Measurements from ENCODE around the gene NRTN.

NRTN gene

GRCh38 chr19:5800361-5801270 lies 4.3 kb upstream of the NRTN start:
- Histone ChIP-seq H3K9me3 (ENCODE audit: insufficient read depth, low read depth, low read length) (no peaks in the 10 kb centered on the region), H3K27me3 (ENCODE audit: insufficient read depth, low read length, poor library complexity, severe bottlenecking) (no peaks in the 10 kb centered on the region), H3K79me2 (ENCODE audit: insufficient read depth, low read length) (no peaks in the 10 kb centered on the region), H3K4me1 (ENCODE audit: insufficient read depth, low read length, poor library complexity, severe bottlenecking) (peaks cover 5% of the 10 kb centered on the region), H3K4me3 (ENCODE audit: low read length, poor library complexity, severe bottlenecking) (no peak overlapping the region), H4K20me1 (ENCODE audit: insufficient read depth, low read length, poor library complexity, severe bottlenecking) (no peaks in the 10 kb centered on the region), H2AFZ (ENCODE audit: low read length) (no peak overlapping the region), H3F3A (ENCODE audit: low read depth) (no peaks in the 10 kb centered on the region), H3K9me2 (replicated peaks; ENCODE audit: low read depth, low read length) (no peaks in the 10 kb centered on the region), H3K9ac (ENCODE audit: low read depth, low read length, poor library complexity, severe bottlenecking) (no peak overlapping the region), H3K36me3 (ENCODE audit: insufficient read depth, low read length) (no peaks in the 10 kb centered on the region), H3K4me2 (ENCODE audit: low read depth, low read length, poor library complexity, severe bottlenecking) (no peak overlapping the region)
- TF ChIP-seq CTCF (conservative IDR thresholded peaks at IDR 0.05; ENCODE audit: low read length) (no peak), EZH2phosphoT487 (IDR thresholded peaks at IDR 0.05; ENCODE audit: borderline replicate concordance) (no peak)

GRCh38 chr19:5801796-5802619 lies 2.9 kb upstream of the NRTN start:
- Histone ChIP-seq H3F3A (ENCODE audit: low read depth) (no peaks in the 10 kb centered on the region), H3K36me3 (ENCODE audit: insufficient read depth, low read length) (no peaks in the 10 kb centered on the region), H3K9me3 (ENCODE audit: insufficient read depth, low read depth, low read length) (no peaks in the 10 kb centered on the region), H3K27me3 (ENCODE audit: insufficient read depth, low read length, poor library complexity, severe bottlenecking) (no peaks in the 10 kb centered on the region), H3K4me1 (ENCODE audit: insufficient read depth, low read length, poor library complexity, severe bottlenecking) (peaks cover 5% of the 10 kb centered on the region), H3K4me2 (ENCODE audit: low read depth, low read length, poor library complexity, severe bottlenecking) (no peak overlapping the region), H3K9ac (ENCODE audit: low read depth, low read length, poor library complexity, severe bottlenecking) (no peak overlapping the region), H3K4me3 (ENCODE audit: low read length, poor library complexity, severe bottlenecking) (no peak overlapping the region), H4K20me1 (ENCODE audit: insufficient read depth, low read length, poor library complexity, severe bottlenecking) (no peaks in the 10 kb centered on the region), H3K79me2 (ENCODE audit: insufficient read depth, low read length) (no peaks in the 10 kb centered on the region), H3K9me2 (replicated peaks; ENCODE audit: low read depth, low read length) (no peaks in the 10 kb centered on the region), H2AFZ (ENCODE audit: low read length) (no peak overlapping the region)
- no peak for TF ChIP-seq EZH2phosphoT487 (IDR thresholded peaks at IDR 0.05; ENCODE audit: borderline replicate concordance)
- TF ChIP-seq CTCF (conservative IDR thresholded peaks at IDR 0.05; ENCODE audit: low read length), result no peak

GRCh38 chr19:5803441-5803751 lies 1.5 kb upstream of the NRTN start:
- H3K4me2 ChIP-seq (ENCODE audit: low read depth, low read length, poor library complexity, severe bottlenecking), result peak overlapping the region; percentile 91
- no peaks in the 10 kb centered on the region for H3K36me3 ChIP-seq (ENCODE audit: insufficient read depth, low read length)
- H3K27me3 ChIP-seq (ENCODE audit: insufficient read depth, low read length, poor library complexity, severe bottlenecking), result no peaks in the 10 kb centered on the region
- no peaks in the 10 kb centered on the region for H3K79me2 ChIP-seq (ENCODE audit: insufficient read depth, low read length)
- peak overlapping the region; percentile 73 for H3K9ac ChIP-seq (ENCODE audit: low read depth, low read length, poor library complexity, severe bottlenecking)
- TF ChIP-seq EZH2phosphoT487 (IDR thresholded peaks at IDR 0.05; ENCODE audit: borderline replicate concordance), result no peak
- TF ChIP-seq CTCF (conservative IDR thresholded peaks at IDR 0.05; ENCODE audit: low read length), result no peak
- peaks cover 5% of the 10 kb centered on the region for H3K4me1 ChIP-seq (ENCODE audit: insufficient read depth, low read length, poor library complexity, severe bottlenecking)
- H3K9me3 ChIP-seq (ENCODE audit: insufficient read depth, low read depth, low read length), result no peaks in the 10 kb centered on the region
- no peaks in the 10 kb centered on the region for H3F3A ChIP-seq (ENCODE audit: low read depth)
- peak overlapping the region; percentile 71 for H3K4me3 ChIP-seq (ENCODE audit: low read length, poor library complexity, severe bottlenecking)
- peak overlapping the region; percentile 93 for H2AFZ ChIP-seq (ENCODE audit: low read length)
- no peaks in the 10 kb centered on the region for H4K20me1 ChIP-seq (ENCODE audit: insufficient read depth, low read length, poor library complexity, severe bottlenecking)
- H3K9me2 ChIP-seq (replicated peaks; ENCODE audit: low read depth, low read length), result no peaks in the 10 kb centered on the region
